ENCODE data around the gene MRPL24. TPM values are rescaled to one million over a fixed set of nuclear protein-coding genes. Genes with fewer than 3 reads are reported as not detected.

MRPL24 gene
- total and polyA plus RNA-seq, 2 of the 13 experiments (the other 11 are each of a cell fraction or from before 2014, with no cell fraction given) = 38.1 to 42.9 TPM

- TF ChIP-seq HNF1A (IDR thresholded peaks at IDR 0.05; ENCODE audit: low read depth) = no peak
- TF ChIP-seq HNF1A (CRISPR knock-in tag; IDR thresholded peaks at IDR 0.05; ENCODE audit: borderline replicate concordance) = no peak
- TF ChIP-seq POLR2G (IDR thresholded peaks at IDR 0.05; ENCODE audit: low read depth, low read length) = peak; percentile 51; the same call in 1 of the 2 replicates
- TF ChIP-seq ZNF501 (CRISPR knock-in tag; IDR thresholded peaks at IDR 0.05) = 0 out of 2 replicates have a peak, but pooled peaks have one; percentile 48
- TF ChIP-seq PHB2 (IDR thresholded peaks at IDR 0.05; ENCODE audit: partially characterized antibody) = no peak
- TF ChIP-seq MTF1 (CRISPR knock-in tag; IDR thresholded peaks at IDR 0.05) = no peak
- no peak for TF ChIP-seq MBD4 (IDR thresholded peaks at IDR 0.05; ENCODE audit: borderline replicate concordance, low read length)
- TF ChIP-seq, protein P1, sequence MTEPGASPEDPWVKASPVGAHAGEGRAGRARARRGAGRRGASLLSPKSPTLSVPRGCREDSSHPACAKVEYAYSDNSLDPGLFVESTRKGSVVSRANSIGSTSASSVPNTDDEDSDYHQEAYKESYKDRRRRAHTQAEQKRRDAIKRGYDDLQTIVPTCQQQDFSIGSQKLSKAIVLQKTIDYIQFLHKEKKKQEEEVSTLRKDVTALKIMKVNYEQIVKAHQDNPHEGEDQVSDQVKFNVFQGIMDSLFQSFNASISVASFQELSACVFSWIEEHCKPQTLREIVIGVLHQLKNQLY (CRISPR knock-in tag; IDR thresholded peaks at IDR 0.05) = no peak
- TF ChIP-seq, protein P2, sequence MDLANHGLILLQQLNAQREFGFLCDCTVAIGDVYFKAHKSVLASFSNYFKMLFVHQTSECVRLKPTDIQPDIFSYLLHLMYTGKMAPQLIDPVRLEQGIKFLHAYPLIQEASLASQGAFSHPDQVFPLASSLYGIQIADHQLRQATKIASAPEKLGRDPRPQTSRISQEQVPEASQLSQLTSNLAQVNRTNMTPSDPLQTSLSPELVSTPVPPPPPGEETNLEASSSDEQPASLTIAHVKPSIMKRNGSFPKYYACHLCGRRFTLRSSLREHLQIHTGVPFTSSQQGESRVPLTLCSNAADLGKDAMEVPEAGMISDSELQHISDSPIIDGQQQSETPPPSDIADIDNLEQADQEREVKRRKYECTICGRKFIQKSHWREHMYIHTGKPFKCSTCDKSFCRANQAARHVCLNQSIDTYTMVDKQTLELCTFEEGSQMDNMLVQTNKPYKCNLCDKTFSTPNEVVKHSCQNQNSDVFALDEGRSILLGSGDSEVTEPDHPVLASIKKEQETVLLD (CRISPR knock-in tag; IDR thresholded peaks at IDR 0.05; ENCODE audit: low read depth) = no peak
- TF ChIP-seq, protein P3, sequence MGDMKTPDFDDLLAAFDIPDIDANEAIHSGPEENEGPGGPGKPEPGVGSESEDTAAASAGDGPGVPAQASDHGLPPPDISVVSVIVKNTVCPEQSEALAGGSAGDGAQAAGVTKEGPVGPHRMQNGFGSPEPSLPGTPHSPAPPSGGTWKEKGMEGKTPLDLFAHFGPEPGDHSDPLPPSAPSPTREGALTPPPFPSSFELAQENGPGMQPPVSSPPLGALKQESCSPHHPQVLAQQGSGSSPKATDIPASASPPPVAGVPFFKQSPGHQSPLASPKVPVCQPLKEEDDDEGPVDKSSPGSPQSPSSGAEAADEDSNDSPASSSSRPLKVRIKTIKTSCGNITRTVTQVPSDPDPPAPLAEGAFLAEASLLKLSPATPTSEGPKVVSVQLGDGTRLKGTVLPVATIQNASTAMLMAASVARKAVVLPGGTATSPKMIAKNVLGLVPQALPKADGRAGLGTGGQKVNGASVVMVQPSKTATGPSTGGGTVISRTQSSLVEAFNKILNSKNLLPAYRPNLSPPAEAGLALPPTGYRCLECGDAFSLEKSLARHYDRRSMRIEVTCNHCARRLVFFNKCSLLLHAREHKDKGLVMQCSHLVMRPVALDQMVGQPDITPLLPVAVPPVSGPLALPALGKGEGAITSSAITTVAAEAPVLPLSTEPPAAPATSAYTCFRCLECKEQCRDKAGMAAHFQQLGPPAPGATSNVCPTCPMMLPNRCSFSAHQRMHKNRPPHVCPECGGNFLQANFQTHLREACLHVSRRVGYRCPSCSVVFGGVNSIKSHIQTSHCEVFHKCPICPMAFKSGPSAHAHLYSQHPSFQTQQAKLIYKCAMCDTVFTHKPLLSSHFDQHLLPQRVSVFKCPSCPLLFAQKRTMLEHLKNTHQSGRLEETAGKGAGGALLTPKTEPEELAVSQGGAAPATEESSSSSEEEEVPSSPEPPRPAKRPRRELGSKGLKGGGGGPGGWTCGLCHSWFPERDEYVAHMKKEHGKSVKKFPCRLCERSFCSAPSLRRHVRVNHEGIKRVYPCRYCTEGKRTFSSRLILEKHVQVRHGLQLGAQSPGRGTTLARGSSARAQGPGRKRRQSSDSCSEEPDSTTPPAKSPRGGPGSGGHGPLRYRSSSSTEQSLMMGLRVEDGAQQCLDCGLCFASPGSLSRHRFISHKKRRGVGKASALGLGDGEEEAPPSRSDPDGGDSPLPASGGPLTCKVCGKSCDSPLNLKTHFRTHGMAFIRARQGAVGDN (CRISPR knock-in tag; IDR thresholded peaks at IDR 0.05) = peak; percentile 79
- TF ChIP-seq, protein P4, sequence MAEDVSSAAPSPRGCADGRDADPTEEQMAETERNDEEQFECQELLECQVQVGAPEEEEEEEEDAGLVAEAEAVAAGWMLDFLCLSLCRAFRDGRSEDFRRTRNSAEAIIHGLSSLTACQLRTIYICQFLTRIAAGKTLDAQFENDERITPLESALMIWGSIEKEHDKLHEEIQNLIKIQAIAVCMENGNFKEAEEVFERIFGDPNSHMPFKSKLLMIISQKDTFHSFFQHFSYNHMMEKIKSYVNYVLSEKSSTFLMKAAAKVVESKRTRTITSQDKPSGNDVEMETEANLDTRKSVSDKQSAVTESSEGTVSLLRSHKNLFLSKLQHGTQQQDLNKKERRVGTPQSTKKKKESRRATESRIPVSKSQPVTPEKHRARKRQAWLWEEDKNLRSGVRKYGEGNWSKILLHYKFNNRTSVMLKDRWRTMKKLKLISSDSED (CRISPR knock-in tag; IDR thresholded peaks at IDR 0.05) = no peak
- TF ChIP-seq SSRP1 (CRISPR knock-in tag; IDR thresholded peaks at IDR 0.05) = no peak
- no peak for TF ChIP-seq ZNF512B (CRISPR knock-in tag; IDR thresholded peaks at IDR 0.05; ENCODE audit: borderline replicate concordance)
- no peak for TF ChIP-seq HNRNPL (IDR thresholded peaks at IDR 0.05; ENCODE audit: low read depth, low read length)
Observed at GRCh38 chr1:156748670-156749418, 8.0 kb upstream of the MRPL24 start (continued).

Data from HepG2 (cell line).